HG03439 (cell line): ENCODE data around the gene TAS1R1.
"Not testable (repeated sequence)": the region's sequence is repeated elsewhere in the genome, so short reads cannot be mapped to it uniquely, and the experiment has no call there.

Experiments
- ATAC-seq: cut with Tn5 transposase; IDR thresholded peaks from one replicate; pipeline ENCODE4 v1.9.1; 2021; ENCODE audit warnings: mild to moderate bottlenecking, moderate library complexity; ENCODE audit not compliant: unreplicated experiment

TAS1R1 gene

GRCh38 chr1:6519935-6520671 lies 35.0 kb upstream of the TAS1R1 start:
- no peak for ATAC-seq

- no peak for ATAC-seq
Observed at GRCh38 chr1:6521536-6521935, 33.6 kb upstream of the TAS1R1 start.

GRCh38 chr1:6523566-6523965 lies 31.5 kb upstream of the TAS1R1 start:
- ATAC-seq: no peak

- no peak for ATAC-seq
Observed at GRCh38 chr1:6526316-6526715, 28.8 kb upstream of the TAS1R1 start.

- no peak for ATAC-seq
Observed at GRCh38 chr1:6528492-6528891, 26.6 kb upstream of the TAS1R1 start.

GRCh38 chr1:6530504-6531160 lies 24.5 kb upstream of the TAS1R1 start:
- ATAC-seq: no peak

GRCh38 chr1:6531996-6532395 lies 23.1 kb upstream of the TAS1R1 start:
- no peak for ATAC-seq

- no peak for ATAC-seq
Observed at GRCh38 chr1:6534248-6534822, 20.8 kb upstream of the TAS1R1 start.

- no peak for ATAC-seq
Observed at GRCh38 chr1:6535214-6535613, 19.9 kb upstream of the TAS1R1 start.

GRCh38 chr1:6536291-6536690 lies 18.8 kb upstream of the TAS1R1 start:
- no peak for ATAC-seq

- no peak for ATAC-seq
Observed at GRCh38 chr1:6538956-6539355, 16.2 kb upstream of the TAS1R1 start.

GRCh38 chr1:6544831-6545230 lies 10.3 kb upstream of the TAS1R1 start:
- no peak for ATAC-seq

GRCh38 chr1:6545276-6546112 lies 9.6 kb upstream of the TAS1R1 start:
- ATAC-seq: no peak

GRCh38 chr1:6546326-6546725 lies 8.8 kb upstream of the TAS1R1 start:
- ATAC-seq: no peak

GRCh38 chr1:6547301-6547700 lies 7.8 kb upstream of the TAS1R1 start:
- no peak for ATAC-seq

- ATAC-seq: peak; percentile 87
Observed at GRCh38 chr1:6554031-6554906, 838 bp upstream of the TAS1R1 start, which contains the start of gene NOL9. NOL9 (minus strand) TSS chr1:6554513; CDS start chr1:6554502, 11 bp downstream.

- no peak for ATAC-seq
Observed at GRCh38 chr1:6557597-6557996, 2.5 kb downstream of the TAS1R1 start.

GRCh38 chr1:6559161-6559560 lies 4.1 kb downstream of the TAS1R1 start:
- not testable (repeated sequence) for ATAC-seq

GRCh38 chr1:6560267-6560666 lies 5.2 kb downstream of the TAS1R1 start:
- ATAC-seq: no peak

- ATAC-seq: no peak
Observed at GRCh38 chr1:6569033-6569432, 13.9 kb downstream of the TAS1R1 start.
